Neural cell (in vitro differentiated cells): ENCODE data around the gene AHI1.

Source experiments
- EZH2 ChIP-seq: fragments of 200-600, 300-800 bp; shearing (Covaris generic), sonication (generic); IDR thresholded peaks from 2 replicates; pipeline ENCODE4 v1.6.1; 2014; ENCODE audit warnings: antibody characterized with exemption, low read length, borderline replicate concordance, mild to moderate bottlenecking; ENCODE audit not compliant: insufficient read depth, poor library complexity, severe bottlenecking
- MXI1 ChIP-seq: fragments of 450-650 bp; conservative IDR thresholded peaks from 2 replicates; pipeline ENCODE4 v1.6.1; 2014; ENCODE audit warnings: antibody characterized with exemption, mild to moderate bottlenecking; ENCODE audit not compliant: poor library complexity, severe bottlenecking
- TF ChIP-seq, protein P1 (sequence below): fragments of 450-650 bp; IDR thresholded peaks from 2 replicates; pipeline ENCODE4 v1.5.1; 2014; ENCODE audit warnings: antibody characterized with exemption, mild to moderate bottlenecking, moderate library complexity; ENCODE audit not compliant: poor library complexity, severe bottlenecking

DNA sequence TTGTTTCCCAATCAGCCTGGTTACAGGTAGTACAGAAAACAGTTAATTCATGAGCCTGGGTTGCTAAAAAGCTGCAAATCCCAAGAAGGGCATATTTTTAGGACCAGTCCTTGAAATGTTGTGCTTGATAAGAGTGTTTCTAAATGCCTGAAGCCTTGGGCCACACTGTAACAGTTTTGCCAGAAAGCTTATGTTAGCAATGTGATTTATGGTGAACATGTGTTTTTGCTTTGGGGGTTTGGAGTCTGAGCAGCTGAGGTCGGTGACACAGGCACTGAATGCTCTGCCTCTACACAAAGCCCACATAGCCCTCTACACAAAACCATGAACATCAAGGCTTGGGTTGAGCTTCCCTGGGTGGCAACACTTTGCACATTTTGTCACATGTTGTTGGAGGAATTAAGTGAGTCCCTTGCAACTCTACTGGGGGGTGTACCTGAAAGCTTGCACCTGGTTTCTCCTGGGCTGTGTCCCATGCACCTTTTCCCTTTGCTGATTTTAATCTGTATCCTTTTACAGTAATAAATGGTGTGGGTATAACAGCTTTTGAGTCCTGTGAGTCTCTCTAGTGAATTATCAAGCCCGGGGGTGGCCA lies 22.2 kb downstream of the AHI1 start:
- TF ChIP-seq MXI1 (no peak), EZH2 (no peak)
- TF ChIP-seq, protein P1, sequence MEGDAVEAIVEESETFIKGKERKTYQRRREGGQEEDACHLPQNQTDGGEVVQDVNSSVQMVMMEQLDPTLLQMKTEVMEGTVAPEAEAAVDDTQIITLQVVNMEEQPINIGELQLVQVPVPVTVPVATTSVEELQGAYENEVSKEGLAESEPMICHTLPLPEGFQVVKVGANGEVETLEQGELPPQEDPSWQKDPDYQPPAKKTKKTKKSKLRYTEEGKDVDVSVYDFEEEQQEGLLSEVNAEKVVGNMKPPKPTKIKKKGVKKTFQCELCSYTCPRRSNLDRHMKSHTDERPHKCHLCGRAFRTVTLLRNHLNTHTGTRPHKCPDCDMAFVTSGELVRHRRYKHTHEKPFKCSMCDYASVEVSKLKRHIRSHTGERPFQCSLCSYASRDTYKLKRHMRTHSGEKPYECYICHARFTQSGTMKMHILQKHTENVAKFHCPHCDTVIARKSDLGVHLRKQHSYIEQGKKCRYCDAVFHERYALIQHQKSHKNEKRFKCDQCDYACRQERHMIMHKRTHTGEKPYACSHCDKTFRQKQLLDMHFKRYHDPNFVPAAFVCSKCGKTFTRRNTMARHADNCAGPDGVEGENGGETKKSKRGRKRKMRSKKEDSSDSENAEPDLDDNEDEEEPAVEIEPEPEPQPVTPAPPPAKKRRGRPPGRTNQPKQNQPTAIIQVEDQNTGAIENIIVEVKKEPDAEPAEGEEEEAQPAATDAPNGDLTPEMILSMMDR = no peak
